HepG2 (cell line): ENCODE measurements around the gene RIOK3. TPM values are rescaled to one million over a fixed set of nuclear protein-coding genes. Genes with fewer than 3 reads are reported as not detected.

Experiments
- KDM1A ChIP-seq: IDR thresholded peaks from 2 replicates; pipeline ENCODE4 v1.6.1; 2016; ENCODE audit warnings: missing compliant biosample characterization
- KDM3A ChIP-seq: IDR thresholded peaks from 2 replicates; pipeline ENCODE4 v1.6.1; 2018; ENCODE audit warnings: low read depth, missing compliant biosample characterization
- NFAT5 ChIP-seq: sonication (generic); formaldehyde crosslinking; IDR thresholded peaks from 2 replicates; pipeline ENCODE4 v1.4.0; 2020; ENCODE audit warnings: missing genetic modification reagents
- NFE2 ChIP-seq: sonication (generic); formaldehyde crosslinking; IDR thresholded peaks from 2 replicates; pipeline ENCODE4 v1.4.0; 2020; ENCODE audit warnings: missing genetic modification reagents
- PAWR ChIP-seq: sonication (generic); formaldehyde crosslinking; IDR thresholded peaks from 2 replicates; pipeline ENCODE4 v1.4.0; 2020; ENCODE audit warnings: missing genetic modification reagents, mild to moderate bottlenecking, borderline replicate concordance
- SIN3B ChIP-seq: fragments of 150-350 bp; IDR thresholded peaks from 2 replicates; pipeline ENCODE4 v1.6.1; 2014; ENCODE audit warnings: low read length
- WIZ ChIP-seq: sonication (generic); formaldehyde crosslinking; IDR thresholded peaks from 2 replicates; pipeline ENCODE4 v1.5.1; 2020; ENCODE audit warnings: mild to moderate bottlenecking, missing genetic modification reagents
- ZFAT ChIP-seq: sonication (generic); formaldehyde crosslinking; conservative IDR thresholded peaks from 2 replicates; pipeline ENCODE4 v1.8.1; 2023; ENCODE audit warnings: missing genetic modification reagents, inconsistent platforms
- ZNF138 ChIP-seq: sonication (generic); formaldehyde crosslinking; IDR thresholded peaks from 2 replicates; pipeline ENCODE4 v1.5.0; 2020; ENCODE audit warnings: mild to moderate bottlenecking, low read depth, missing genetic modification reagents
- ZNF333 ChIP-seq: sonication (generic); formaldehyde crosslinking; IDR thresholded peaks from 2 replicates; pipeline ENCODE4 v1.4.0; 2020; ENCODE audit warnings: mild to moderate bottlenecking, missing genetic modification reagents, borderline replicate concordance
- ZNF367 ChIP-seq: sonication (generic); formaldehyde crosslinking; IDR thresholded peaks from 2 replicates; pipeline ENCODE4 v1.4.0; 2020; ENCODE audit warnings: missing genetic modification reagents, borderline replicate concordance
- ZNF549 ChIP-seq: sonication (generic); formaldehyde crosslinking; IDR thresholded peaks from 2 replicates; pipeline ENCODE4 v1.5.0; 2020; ENCODE audit warnings: missing genetic modification reagents
- ZNF7 ChIP-seq: IDR thresholded peaks from 2 replicates; pipeline ENCODE4 v1.6.1; 2016; ENCODE audit warnings: missing biosample characterization, missing genetic modification reagents
- polyA plus RNA-seq, 8 experiments: library from polyadenylated mRNA; depleted of rRNA in 3 of 8; stranded (reverse) in 7 of 8; unstranded in 1 of 8; fragments of >200 nt; fragmentation: Illumina TruSeq in 4 of 8; extraction: Trizol in 4 of 8; gene quantifications; 2 replicates each; pipeline versions ENCODE4 v1.2.1 to v1.2.3, GENCODE V29; 2011 to 2016; ENCODE audit warnings: low read depth in 4 of 8, missing spikeins in 1 of 8, mixed read lengths in 1 of 8; ENCODE audit not compliant: insufficient read depth in 1 of 8
- total RNA-seq, 5 experiments: library from RNA; depleted of rRNA; stranded (reverse); fragments of >200 nt; fragmentation: Illumina TruSeq; extraction: Trizol; gene quantifications; 2 replicates each; pipeline ENCODE4 v1.2.3, GENCODE V29; 2016; ENCODE audit warnings: low read depth in 1 of 5
- TF ChIP-seq, protein P1 (sequence below): sonication (generic); formaldehyde crosslinking; conservative IDR thresholded peaks from 2 replicates; pipeline ENCODE4 v1.4.0; 2020; ENCODE audit warnings: missing genetic modification reagents

RIOK3 gene
- total and polyA plus RNA-seq, 2 of the 13 experiments (the other 11 are each of a cell fraction or from before 2014, with no cell fraction given), result 26.7 to 36.0 TPM

GRCh38 chr18:23460285-23461273 is 7.5 kb downstream of the RIOK3 start (continued):
- TF ChIP-seq SIN3B (no peak), ZFAT (CRISPR knock-in tag) (no peak), ZNF333 (CRISPR knock-in tag) (no peak), KDM1A (CRISPR knock-in tag) (peak; percentile 60; the same call in 1 of the 2 replicates), PAWR (CRISPR knock-in tag) (no peak), NFE2 (CRISPR knock-in tag) (no peak), NFAT5 (CRISPR knock-in tag) (no peak), ZNF549 (CRISPR knock-in tag) (peak; percentile 79; the same call in 1 of the 2 replicates), KDM3A (no peak), ZNF367 (CRISPR knock-in tag) (no peak), ZNF138 (CRISPR knock-in tag) (no peak), WIZ (CRISPR knock-in tag) (no peak), ZNF7 (no peak)
- TF ChIP-seq, protein P1, sequence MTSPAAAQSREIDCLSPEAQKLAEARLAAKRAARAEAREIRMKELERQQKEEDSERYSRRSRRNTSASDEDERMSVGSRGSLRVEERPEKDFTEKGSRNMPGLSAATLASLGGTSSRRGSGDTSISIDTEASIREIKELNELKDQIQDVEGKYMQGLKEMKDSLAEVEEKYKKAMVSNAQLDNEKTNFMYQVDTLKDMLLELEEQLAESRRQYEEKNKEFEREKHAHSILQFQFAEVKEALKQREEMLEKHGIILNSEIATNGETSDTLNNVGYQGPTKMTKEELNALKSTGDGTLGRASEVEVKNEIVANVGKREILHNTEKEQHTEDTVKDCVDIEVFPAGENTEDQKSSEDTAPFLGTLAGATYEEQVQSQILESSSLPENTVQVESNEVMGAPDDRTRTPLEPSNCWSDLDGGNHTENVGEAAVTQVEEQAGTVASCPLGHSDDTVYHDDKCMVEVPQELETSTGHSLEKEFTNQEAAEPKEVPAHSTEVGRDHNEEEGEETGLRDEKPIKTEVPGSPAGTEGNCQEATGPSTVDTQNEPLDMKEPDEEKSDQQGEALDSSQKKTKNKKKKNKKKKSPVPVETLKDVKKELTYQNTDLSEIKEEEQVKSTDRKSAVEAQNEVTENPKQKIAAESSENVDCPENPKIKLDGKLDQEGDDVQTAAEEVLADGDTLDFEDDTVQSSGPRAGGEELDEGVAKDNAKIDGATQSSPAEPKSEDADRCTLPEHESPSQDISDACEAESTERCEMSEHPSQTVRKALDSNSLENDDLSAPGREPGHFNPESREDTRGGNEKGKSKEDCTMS (CRISPR knock-in tag), result no peak
